HCT116 (cell line): ENCODE measurements around the gene TRMU.
A peak's percentile ranks its signal among the peaks of the same experiment; 100 is the strongest.

Experiments used
- CBX3 ChIP-seq: IDR thresholded peaks from 2 replicates; pipeline ENCODE4 v1.6.1; 2012; ENCODE audit warnings: low read depth
- CTCF ChIP-seq, 3 experiments: fragments of 200-600 bp in 1 of 3; sonication (generic) in 1 of 3; IDR thresholded peaks in 2 of 3; conservative IDR thresholded peaks in 1 of 3; 2 replicates each; pipeline ENCODE4 v1.5.1; 2012 to 2017; ENCODE audit warnings: low read depth in 2 of 3, low read length in 2 of 3, antibody characterized with exemption in 1 of 3, borderline replicate concordance in 1 of 3, control low read depth in 1 of 3, mild to moderate bottlenecking in 1 of 3, mixed read lengths in 1 of 3, mixed run types in 1 of 3, moderate library complexity in 1 of 3; ENCODE audit not compliant: insufficient read depth in 1 of 3
- EZH2 ChIP-seq: fragments of 200-600 bp; sonication (generic); IDR thresholded peaks from 2 replicates; pipeline ENCODE4 v1.6.1; 2017; ENCODE audit warnings: antibody characterized with exemption, mixed run types
- JUND ChIP-seq: IDR thresholded peaks from 2 replicates; pipeline ENCODE4 v1.6.1; 2012
- POLR2A ChIP-seq: IDR thresholded peaks from 2 replicates; pipeline ENCODE4 v1.7.0; 2011; ENCODE audit warnings: borderline replicate concordance; ENCODE audit not compliant: insufficient read depth, insufficient read length; ENCODE audit errors: extremely low read depth
- SP1 ChIP-seq: IDR thresholded peaks from 2 replicates; pipeline ENCODE4 v1.6.1; 2012; ENCODE audit warnings: low read depth
- ZNF274 ChIP-seq: fragments of 200-500 bp; sonication (Bioruptor generic); IDR thresholded peaks from 2 replicates; pipeline ENCODE4 v1.6.1; 2014; ENCODE audit warnings: mild to moderate bottlenecking, low read depth, low read length, inconsistent platforms

- TF ChIP-seq CTCF (IDR thresholded peaks at IDR 0.05 in 2 of 3, conservative IDR thresholded peaks at IDR 0.05 in 1 of 3; ENCODE audit: borderline replicate concordance in 1 of 3, insufficient read depth in 1 of 3, low read depth in 2 of 3, low read length in 2 of 3), result peak in 2 of 3 experiments; percentile 38 to 48; a peak in 4 of 6 replicates
- TF ChIP-seq JUND, result no peak
- no peak for TF ChIP-seq EZH2
- TF ChIP-seq CBX3, result no peak
- no peak for TF ChIP-seq ZNF274
- TF ChIP-seq POLR2A, result no peak
- no peak for TF ChIP-seq SP1
Measured at GRCh38 chr22:46386312-46386711, 50.8 kb downstream of the TRMU start.
